Caco-2 (cell line): ENCODE measurements around the gene TRIM71. TPM values are rescaled to one million over a fixed set of nuclear protein-coding genes. Genes with fewer than 3 reads are reported as not detected.

ENCODE experiments used
- BruUV-seq: library from RNA; stranded (reverse); fragments of 400-500 nt; replicated peaks from 2 replicates; lab custom pipeline; 2021; lab: Mats Ljungman, UMichigan
- CTCF ChIA-PET: fragments of 300-600 bp; sonication (Branson Sonifier 250); formaldehyde crosslinking; loops from one replicate; lab custom pipeline; 2022; ENCODE audit warnings: antibody characterized with exemption; lab: Charles Lee
- POLR2A ChIA-PET: fragments of 300-600 bp; sonication (Branson Sonifier 250); formaldehyde crosslinking; loops from one replicate; lab custom pipeline; 2022; ENCODE audit warnings: antibody characterized with exemption; lab: Charles Lee
- DNase-seq, 2 experiments: peaks; one replicate each; pipeline versions ENCODE4 v3.0.0 to v3.0.0-alpha.2; 2020 to 2022
- H3K27me3 ChIP-seq: replicated peaks from 2 replicates; pipeline ENCODE4 v1.6.0; 2011; ENCODE audit warnings: low read length; ENCODE audit not compliant: control insufficient read depth, insufficient read depth
- H3K36me3 ChIP-seq: 2 replicates; pipeline ENCODE4 v1.5.1; 2011; ENCODE audit warnings: low read length; ENCODE audit not compliant: control insufficient read depth, insufficient read depth
- H3K4me1 ChIP-seq: fragments of 250-450 bp; sonication (Bioruptor Pico); 2 replicates; pipeline ENCODE4 v1.5.1; 2020; ENCODE audit warnings: mild to moderate bottlenecking
- H3K4me3 ChIP-seq: 2 replicates; pipeline ENCODE4 v1.5.1; 2011; ENCODE audit warnings: low read depth, mild to moderate bottlenecking, control low read depth, low read length
- H3K9me3 ChIP-seq: fragments of 250-450 bp; sonication (Bioruptor Pico); 2 replicates; pipeline ENCODE4 v1.5.1; 2020; ENCODE audit warnings: mild to moderate bottlenecking, moderate library complexity
- H3K27ac Mint-ChIP-seq: one replicate; pipeline ENCODE4 v1.8.0; 2022; ENCODE audit warnings: mixed read lengths; ENCODE audit not compliant: unreplicated experiment
- H3K27me3 Mint-ChIP-seq: one replicate; pipeline ENCODE4 v1.8.0; 2022; ENCODE audit warnings: mixed read lengths; ENCODE audit not compliant: insufficient read depth, unreplicated experiment
- H3K36me3 Mint-ChIP-seq: one replicate; pipeline ENCODE4 v1.8.0; 2022; ENCODE audit warnings: mild to moderate bottlenecking, mixed read lengths; ENCODE audit not compliant: insufficient read depth, unreplicated experiment
- H3K4me1 Mint-ChIP-seq: one replicate; pipeline ENCODE4 v1.8.0; 2022; ENCODE audit warnings: low read depth, mixed read lengths; ENCODE audit not compliant: unreplicated experiment
- H3K4me3 Mint-ChIP-seq: one replicate; pipeline ENCODE4 v1.8.0; 2022; ENCODE audit warnings: mild to moderate bottlenecking, moderate library complexity, mixed read lengths; ENCODE audit not compliant: unreplicated experiment
- H3K9me3 Mint-ChIP-seq: one replicate; pipeline ENCODE4 v1.8.0; 2022; ENCODE audit warnings: mixed read lengths; ENCODE audit not compliant: unreplicated experiment
- CTCF ChIP-seq, 2 experiments: fragments of 200-600 bp in 1 of 2; IDR thresholded peaks; 1 replicate in 1 of 2; 2 replicates in 1 of 2; pipeline versions ENCODE4 v1.5.1 to v1.8.0; 2011 to 2022; ENCODE audit warnings: antibody characterized with exemption in 1 of 2, control low read depth in 1 of 2, inconsistent platforms in 1 of 2, low read depth in 1 of 2, low read length in 1 of 2, mild to moderate bottlenecking in 1 of 2, moderate library complexity in 1 of 2; ENCODE audit not compliant: insufficient read depth in 1 of 2, severe bottlenecking in 1 of 2, unreplicated experiment in 1 of 2
- intact Hi-C: fragments of 100-400 bp; cut with micrococcal nuclease; formaldehyde crosslinking; loops from one replicate; pipeline ENCODE4 v1.10.0; 2022; ENCODE audit not compliant: unreplicated experiment
- total RNA-seq: library from RNA; stranded (reverse); gene quantifications from 2 replicates; pipeline ENCODE4 v1.2.3, GENCODE V29; 2022

The TRIM71 gene
- total RNA-seq, 1 experiment from 2014 or later, result 68.4 TPM

DNA sequence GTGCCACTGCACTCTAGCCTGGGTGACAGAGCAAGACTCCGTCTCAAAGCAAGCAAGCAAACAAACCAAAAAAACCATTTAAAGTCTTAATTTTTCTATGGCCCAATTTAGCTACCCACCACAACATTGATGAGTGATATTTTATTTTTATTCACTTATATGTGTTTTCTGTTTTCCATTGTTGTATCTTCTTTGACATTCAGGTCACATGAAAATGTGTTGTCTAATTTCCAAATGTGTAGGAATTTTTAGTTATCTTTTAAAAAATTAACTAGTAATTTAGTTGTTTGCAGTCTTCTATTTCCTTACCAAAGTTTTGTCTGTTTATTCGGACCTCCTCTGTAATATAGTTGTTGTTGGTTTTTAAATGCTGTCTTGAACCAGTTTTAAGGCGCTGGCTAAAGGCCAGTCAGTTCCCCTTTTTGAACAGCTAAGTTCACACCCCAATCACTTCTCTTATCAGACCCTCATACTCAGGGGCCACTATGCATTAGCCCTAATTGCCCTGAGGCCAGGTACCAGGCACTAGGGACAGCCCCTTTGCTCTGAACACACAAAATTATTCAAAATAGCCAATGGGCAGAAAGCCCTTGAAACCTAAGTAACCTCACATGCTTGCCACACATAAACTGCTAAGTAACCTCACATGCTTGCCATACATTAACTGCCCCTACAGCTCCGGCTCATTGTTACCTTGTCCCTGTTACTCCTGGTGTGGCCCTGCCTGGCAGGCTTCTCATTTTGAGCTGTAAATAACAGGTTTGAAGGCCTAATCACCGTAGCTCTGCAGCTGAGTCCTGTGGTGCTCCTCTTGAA lies 129.4 kb downstream of the TRIM71 start:
- intact Hi-C loops, result loop anchor here (1.0 to 5.0 kb wide), 5 partner anchors 70 to 840 kb away; no protein-coding TSS in a partner anchor
- no peaks in the 10 kb centered on the region; the same call in 1 of the 2 replicates for H3K27me3 ChIP-seq
- no TSS peak for BruUV-seq
- H3K4me1 ChIP-seq, result no peaks in the 10 kb centered on the region
- no peaks in the 10 kb centered on the region for H3K9me3 ChIP-seq
- no peaks in the 10 kb centered on the region for H3K36me3 ChIP-seq
- no peak overlapping the region for H3K27ac Mint-ChIP-seq
- DNase-seq, result no peak
- no peak overlapping the region for H3K4me3 Mint-ChIP-seq
- no peaks in the 10 kb centered on the region for H3K36me3 Mint-ChIP-seq
- POLR2A ChIA-PET, result no interaction called here
- peaks cover 10% of the 10 kb centered on the region for H3K4me1 Mint-ChIP-seq
- no peak overlapping the region for H3K4me3 ChIP-seq
- no peak for TF ChIP-seq CTCF (IDR thresholded peaks at IDR 0.05; ENCODE audit: insufficient read depth in 1 of 2, low read depth in 1 of 2, low read length in 1 of 2, severe bottlenecking in 1 of 2, unreplicated experiment in 1 of 2)
- CTCF ChIA-PET, result interaction anchor here (0.7 to 2.5 kb wide), 6 partner anchors 15 to 840 kb away, joined by 3 to 10 read pairs (median 4); no protein-coding TSS in a partner anchor
- H3K27me3 Mint-ChIP-seq, result no peaks in the 10 kb centered on the region
- H3K9me3 Mint-ChIP-seq, result no peaks in the 10 kb centered on the region

Other genes with a start within 250 kb of the TRIM71 start
- 32.7 and 35.4 TPM in 2 replicates for gene DYNC1LI1, start 247.1 kb upstream of the TRIM71 start, total RNA-seq
- 37.2 and 49.5 TPM in 2 replicates for gene CNOT10, start 132.8 kb upstream of the TRIM71 start, total RNA-seq
- gene CCR4, start 133.6 kb downstream of the TRIM71 start, total RNA-seq, result 0.16 TPM in 1 of 2 replicates, not detected in the other